Mucosa of descending colon (tissue), 3 donors: ENCODE data around the gene ALX4. TPM values are rescaled to one million over a fixed set of nuclear protein-coding genes. Genes with fewer than 3 reads are reported as not detected.

Experiments
- ATAC-seq: fragments of 200-7000 bp; cut with Tn5 transposase; one replicate; pipeline ENCODE4 v1.9.1; 2020; ENCODE audit warnings: mild to moderate bottlenecking, moderate library complexity
- DNase-seq, 3 donors: peaks; one replicate each; pipeline ENCODE4 v3.0.0-alpha.2; 2020
- H3K36me3 ChIP-seq: fragments of 200-600 bp; one replicate; pipeline ENCODE4 v1.8.0; 2021; ENCODE audit warnings: low read depth, mild to moderate bottlenecking
- H3K4me1 ChIP-seq: fragments of 200-600 bp; one replicate; pipeline ENCODE4 v1.8.0; 2021; ENCODE audit warnings: low read depth, mild to moderate bottlenecking
- H3K4me3 ChIP-seq: fragments of 200-600 bp; one replicate; pipeline ENCODE4 v1.8.0; 2021; ENCODE audit warnings: mild to moderate bottlenecking
- H3K9me3 ChIP-seq: fragments of 200-600 bp; one replicate; pipeline ENCODE4 v1.8.0; 2021; ENCODE audit warnings: mild to moderate bottlenecking
- intact Hi-C, 2 donors: fragments of 100-400 bp; cut with DNase I in 1 of 2; cut with micrococcal nuclease in 1 of 2; formaldehyde crosslinking; loops; one replicate each; pipeline versions ENCODE4 v1.11.0 to v1.11.1; 2022; cut with DNase I, micrococcal nuclease
- total RNA-seq, 3 donors: library from RNA; stranded (reverse); fragmentation: NEBNext Ultra II Directional in 2 of 3; extraction: Animal tissue kit (Norgen Biotek cat#: 25700) in 2 of 3; gene quantifications; one replicate each; pipeline versions ENCODE4 v1.2.1 to v1.2.4, GENCODE V29; 2021 to 2023
- TF ChIP-seq, protein P1 (sequence below): fragments of 200-600 bp; IDR thresholded peaks from one replicate; pipeline ENCODE4 v1.8.0; 2022; ENCODE audit warnings: antibody characterized with exemption, mild to moderate bottlenecking
- donor health status: DM: no; HTN: no; CAD: no; lungs with moderate emphysema.
- donor health status: DM: no; HTN: no; CAD: no.
- donor health status: DM: no; HTN: yes; CAD: no.

The ALX4 gene
- total RNA-seq, 3 donors from 2014 or later, result not detected

GRCh38 chr11:44301564-44302271 is 8.2 kb downstream of the ALX4 start:
- TF ChIP-seq, protein P1, sequence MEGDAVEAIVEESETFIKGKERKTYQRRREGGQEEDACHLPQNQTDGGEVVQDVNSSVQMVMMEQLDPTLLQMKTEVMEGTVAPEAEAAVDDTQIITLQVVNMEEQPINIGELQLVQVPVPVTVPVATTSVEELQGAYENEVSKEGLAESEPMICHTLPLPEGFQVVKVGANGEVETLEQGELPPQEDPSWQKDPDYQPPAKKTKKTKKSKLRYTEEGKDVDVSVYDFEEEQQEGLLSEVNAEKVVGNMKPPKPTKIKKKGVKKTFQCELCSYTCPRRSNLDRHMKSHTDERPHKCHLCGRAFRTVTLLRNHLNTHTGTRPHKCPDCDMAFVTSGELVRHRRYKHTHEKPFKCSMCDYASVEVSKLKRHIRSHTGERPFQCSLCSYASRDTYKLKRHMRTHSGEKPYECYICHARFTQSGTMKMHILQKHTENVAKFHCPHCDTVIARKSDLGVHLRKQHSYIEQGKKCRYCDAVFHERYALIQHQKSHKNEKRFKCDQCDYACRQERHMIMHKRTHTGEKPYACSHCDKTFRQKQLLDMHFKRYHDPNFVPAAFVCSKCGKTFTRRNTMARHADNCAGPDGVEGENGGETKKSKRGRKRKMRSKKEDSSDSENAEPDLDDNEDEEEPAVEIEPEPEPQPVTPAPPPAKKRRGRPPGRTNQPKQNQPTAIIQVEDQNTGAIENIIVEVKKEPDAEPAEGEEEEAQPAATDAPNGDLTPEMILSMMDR, result no peak
- ATAC-seq, result no peak

DNA sequence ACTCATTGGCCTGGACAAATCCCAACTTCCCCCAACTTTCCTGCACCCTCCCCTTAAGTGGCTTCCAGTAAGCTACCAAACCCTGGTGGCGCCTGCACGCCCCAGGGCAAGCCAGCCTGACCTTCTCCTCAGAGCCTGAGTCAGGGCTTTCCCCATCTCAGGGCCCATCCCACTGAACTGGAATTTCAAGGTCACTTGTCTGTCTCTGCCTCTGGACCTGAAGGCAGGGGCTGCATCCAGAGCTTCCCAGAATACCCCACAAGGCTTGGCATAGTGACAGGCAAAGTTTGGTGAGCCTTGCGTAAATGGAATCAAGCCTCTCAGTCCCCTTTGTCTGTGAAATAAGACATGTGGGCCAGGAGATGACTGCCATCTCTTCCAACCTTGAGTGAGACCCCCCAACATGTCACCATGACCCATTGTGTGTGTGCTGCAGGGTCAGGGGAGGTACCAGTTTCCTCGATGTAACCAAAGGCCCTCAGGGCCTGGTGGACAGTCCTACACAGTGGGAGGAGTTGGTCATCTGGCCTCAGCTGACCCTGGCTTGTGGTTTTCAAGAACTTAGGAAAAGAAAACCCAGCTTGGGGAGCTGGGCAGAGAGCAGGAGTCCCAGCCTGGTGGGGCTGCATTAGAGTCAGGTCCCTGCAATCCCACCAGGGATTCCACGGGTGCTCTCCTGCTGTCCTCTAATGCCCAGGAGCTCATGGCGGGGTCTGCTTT is 8.9 kb downstream of the ALX4 start:
- Histone ChIP-seq H3K4me1 (peaks cover 14% of the 10 kb centered on the region), H3K36me3 (no peaks in the 10 kb centered on the region), H3K4me3 (no peak overlapping the region), H3K9me3 (no peaks in the 10 kb centered on the region)
- DNase-seq (no peak), ATAC-seq (no peak)
- intact Hi-C loops, result no loop called here
- TF ChIP-seq, protein P1, result no peak

More at GRCh38 chr11:44301564-44302271, 8.2 kb downstream of the ALX4 start:
- DNase-seq, result no peak
- H3K4me3 ChIP-seq, result no peak overlapping the region
- intact Hi-C loops, result no loop called here
- no peaks in the 10 kb centered on the region for H3K36me3 ChIP-seq
- peaks cover 16% of the 10 kb centered on the region for H3K4me1 ChIP-seq
- no peaks in the 10 kb centered on the region for H3K9me3 ChIP-seq

GRCh38 chr11:44298862-44299261 is 11.1 kb downstream of the ALX4 start:
- Histone ChIP-seq H3K4me3 (no peak overlapping the region), H3K4me1 (no peaks in the 10 kb centered on the region), H3K36me3 (no peaks in the 10 kb centered on the region), H3K9me3 (no peaks in the 10 kb centered on the region)
- DNase-seq (no peak), ATAC-seq (no peak)
- intact Hi-C loops, result no loop called here
- TF ChIP-seq, protein P1, result no peak

DNA sequence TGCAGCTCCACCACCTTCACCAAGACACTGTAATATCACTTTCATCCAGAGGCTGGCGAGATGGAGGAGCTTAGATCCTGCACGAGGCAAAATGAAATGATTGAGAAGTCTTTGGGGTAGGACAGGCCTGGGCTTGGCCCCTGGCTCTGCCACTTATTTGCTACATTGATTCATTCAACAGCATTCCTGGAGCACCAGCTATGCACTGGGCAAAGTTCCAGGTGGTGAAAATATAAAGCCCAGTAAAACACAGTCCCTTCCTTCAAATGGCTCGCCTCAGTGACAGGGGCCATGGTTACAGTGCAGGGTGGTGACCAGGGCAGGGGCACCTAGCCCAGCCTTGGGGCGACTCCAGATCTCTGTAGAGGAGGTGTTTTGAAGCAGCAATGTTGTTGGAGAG is 19.7 kb downstream of the ALX4 start:
- Histone ChIP-seq H3K4me3 (no peak overlapping the region), H3K4me1 (no peaks in the 10 kb centered on the region), H3K36me3 (no peaks in the 10 kb centered on the region), H3K9me3 (no peaks in the 10 kb centered on the region)
- intact Hi-C loops, result no loop called here
- TF ChIP-seq, protein P1, result no peak
- ATAC-seq (no peak), DNase-seq (no peak)

DNA sequence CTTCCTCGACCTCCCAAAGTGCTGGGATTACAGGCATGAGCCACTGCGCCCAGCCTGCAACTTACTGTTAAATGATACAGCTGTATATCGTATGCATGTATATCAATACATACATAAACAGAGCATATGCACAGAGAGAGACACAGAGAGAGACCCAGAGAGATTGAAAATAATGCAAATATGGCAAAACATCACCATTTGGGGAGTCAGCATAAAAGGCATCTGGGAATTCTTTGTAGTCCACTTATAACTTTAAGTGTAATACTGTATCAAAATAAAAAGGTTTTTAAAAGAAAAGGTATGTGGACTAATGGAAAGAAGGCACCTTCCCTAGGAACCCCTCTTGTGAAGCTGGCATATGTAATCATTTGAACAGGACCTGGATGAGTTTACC is 21.8 kb downstream of the ALX4 start:
- TF ChIP-seq, protein P1, result no peak
- no peak overlapping the region for H3K4me3 ChIP-seq
- DNase-seq, result no peak
- H3K36me3 ChIP-seq, result no peaks in the 10 kb centered on the region
- intact Hi-C loops, result loop anchor here in 1 of 2 donors (5.0 to 10.0 kb wide), 2 partner anchors 249 to 327 kb away; no protein-coding TSS in a partner anchor
- H3K9me3 ChIP-seq, result no peaks in the 10 kb centered on the region
- ATAC-seq, result no peak
- no peaks in the 10 kb centered on the region for H3K4me1 ChIP-seq
